ENCODE data around the gene XIRP2. TPM values are rescaled to one million over a fixed set of nuclear protein-coding genes. Genes with fewer than 3 reads are reported as not detected.

Gene XIRP2
- total and polyA plus RNA-seq, 2 of the 13 experiments (the other 11 are each of a cell fraction or from before 2014, with no cell fraction given), result 0.04 to 0.05 TPM

DNA sequence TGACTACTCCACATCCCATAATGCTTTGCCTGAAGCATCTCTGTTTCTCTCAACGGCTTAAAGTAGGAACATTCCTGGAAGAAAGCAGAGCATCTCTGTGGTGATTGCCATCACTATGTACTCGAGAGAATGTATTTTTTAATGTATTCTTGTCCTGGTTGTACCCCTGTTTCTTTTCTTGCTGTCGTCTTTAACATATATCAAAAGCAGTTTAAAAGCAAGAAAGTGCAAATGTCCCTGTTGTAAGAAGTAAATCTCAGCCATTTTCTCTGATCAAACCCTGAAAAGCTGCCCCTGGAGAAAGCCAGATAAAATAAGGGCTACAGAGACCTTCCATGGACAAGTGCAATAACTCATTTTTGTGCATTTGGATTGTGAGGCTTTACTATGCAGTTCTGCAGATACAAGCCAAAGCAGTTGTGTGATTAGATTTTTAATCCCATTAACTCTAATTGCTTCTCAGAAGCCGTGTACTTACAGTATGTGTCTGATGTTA is 70.8 kb downstream of the XIRP2 start:
- no peaks in the 10 kb centered on the region for H3K79me2 ChIP-seq (ENCODE audit: insufficient read depth, low read length)
- ATAC-seq (no peak), FAIRE-seq (no peak), DNase-seq (ENCODE audit: low spot score) (no peak)
- H3K4me1 ChIP-seq (ENCODE audit: insufficient read depth, low read length), result 0 out of 2 replicates have a peak, but pooled peaks cover 5% of the 10 kb centered on the region
- intact Hi-C loops (cut with micrococcal nuclease; ENCODE audit: unreplicated experiment), result no loop called here
- H3K27ac ChIP-seq (ENCODE audit: extremely low read length, insufficient read depth, low read length), result no peak overlapping the region
- in situ Hi-C loops (cut with HindIII; ENCODE audit: extremely low pct_ligation_motif_present, low pct_unique_long_range_greater_than_20kb), result no loop called here
- no peak overlapping the region for H3K9ac ChIP-seq (ENCODE audit: insufficient read depth, low read depth, low read length)
- no peaks in the 10 kb centered on the region for H3K27me3 ChIP-seq (ENCODE audit: control insufficient read depth in 1 of 2, insufficient read depth in 2 of 2, low read length in 2 of 2)
- POLR2A ChIA-PET, result no interaction called here
- H2AFZ ChIP-seq (ENCODE audit: low read length), result no peak overlapping the region
- CTCF ChIA-PET (ENCODE audit: low intra/inter-chr PET ratio, low total read pairs), result no interaction called here
- no peak overlapping the region for H3K4me3 ChIP-seq (replicated peaks in 1 of 3; ENCODE audit: insufficient read depth in 1 of 3, low read depth in 2 of 3, low read length in 3 of 3)
- no peaks in the 10 kb centered on the region for H4K20me1 ChIP-seq (ENCODE audit: insufficient read depth, low read length)
- no TSS peak for BruUV-seq (replicated peaks)
- H3K36me3 ChIP-seq (replicated peaks in 1 of 2; ENCODE audit: control insufficient read depth in 1 of 2, insufficient read depth in 2 of 2, low read length in 2 of 2), result no peaks in the 10 kb centered on the region
- WGBS (ENCODE audit: low lambda C conversion rate), result 6% methylated on average over 4 of the region's 4 CpGs
- no peak overlapping the region for H3K4me2 ChIP-seq (ENCODE audit: low read depth, low read length)
- no peak for TF ChIP-seq POLR2AphosphoS2 (IDR thresholded peaks at IDR 0.05; ENCODE audit: low read depth, low read length)
- no peak for TF ChIP-seq NFYB (CRISPR knock-in tag; IDR thresholded peaks at IDR 0.05)
- TF ChIP-seq ZBTB21 (CRISPR knock-in tag; IDR thresholded peaks at IDR 0.05), result no peak
- TF ChIP-seq ZFX (CRISPR knock-in tag; IDR thresholded peaks at IDR 0.05; ENCODE audit: low read depth), result no peak
- H3K9me3 ChIP-seq (ENCODE audit: low read length), result no peaks in the 10 kb centered on the region

DNA sequence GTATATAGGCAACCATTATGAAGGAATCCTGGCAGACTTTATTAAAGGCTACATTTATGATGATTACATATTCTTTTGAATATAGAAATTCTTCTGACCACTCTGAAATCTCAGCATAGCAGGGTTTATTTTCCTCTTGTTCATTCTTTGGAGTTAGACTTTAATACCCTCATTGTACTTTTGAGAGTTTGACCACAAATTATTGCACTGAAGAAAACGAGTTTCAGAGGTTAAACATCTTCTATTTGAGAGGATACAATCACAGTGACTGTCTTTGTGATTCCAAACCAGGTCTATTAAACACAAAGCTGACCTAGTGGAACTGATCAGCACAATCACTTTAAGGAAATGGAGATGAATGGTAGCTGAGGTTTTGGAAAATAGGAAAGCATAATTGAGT is 71.3 kb downstream of the XIRP2 start:
- no peaks in the 10 kb centered on the region for H3K9me3 ChIP-seq (ENCODE audit: low read length)
- intact Hi-C loops (cut with micrococcal nuclease; ENCODE audit: unreplicated experiment) (no loop called here), in situ Hi-C loops (cut with HindIII; ENCODE audit: extremely low pct_ligation_motif_present, low pct_unique_long_range_greater_than_20kb) (no loop called here)
- BruUV-seq (replicated peaks), result no TSS peak
- H3K79me2 ChIP-seq (ENCODE audit: insufficient read depth, low read length), result no peaks in the 10 kb centered on the region
- 0 out of 2 replicates have a peak, but pooled peaks cover 5% of the 10 kb centered on the region for H3K4me1 ChIP-seq (ENCODE audit: insufficient read depth, low read length)
- ChIA-PET CTCF (ENCODE audit: low intra/inter-chr PET ratio, low total read pairs) (no interaction called here), POLR2A (no interaction called here)
- H4K20me1 ChIP-seq (ENCODE audit: insufficient read depth, low read length), result no peaks in the 10 kb centered on the region
- no peak overlapping the region for H3K4me2 ChIP-seq (ENCODE audit: low read depth, low read length)
- no peak overlapping the region for H3K4me3 ChIP-seq (replicated peaks in 1 of 3; ENCODE audit: insufficient read depth in 1 of 3, low read depth in 2 of 3, low read length in 3 of 3)
- no peak for ATAC-seq
- DNase-seq (ENCODE audit: low spot score), result no peak
- H2AFZ ChIP-seq (ENCODE audit: low read length), result no peak overlapping the region
- 5% methylated on average over 1 of the region's 1 CpG for WGBS (ENCODE audit: low lambda C conversion rate)
- H3K27me3 ChIP-seq (ENCODE audit: control insufficient read depth in 1 of 2, insufficient read depth in 2 of 2, low read length in 2 of 2), result no peaks in the 10 kb centered on the region
- H3K9ac ChIP-seq (ENCODE audit: insufficient read depth, low read depth, low read length), result no peak overlapping the region
- H3K36me3 ChIP-seq (replicated peaks in 1 of 2; ENCODE audit: control insufficient read depth in 1 of 2, insufficient read depth in 2 of 2, low read length in 2 of 2), result no peaks in the 10 kb centered on the region
- no peak overlapping the region for H3K27ac ChIP-seq (ENCODE audit: extremely low read length, insufficient read depth, low read length)
- FAIRE-seq, result no peak
- TF ChIP-seq ZFX (CRISPR knock-in tag; IDR thresholded peaks at IDR 0.05; ENCODE audit: low read depth) (no peak), RFX5 (IDR thresholded peaks at IDR 0.05; ENCODE audit: low read depth, low read length) (no peak), KLF11 (CRISPR knock-in tag; IDR thresholded peaks at IDR 0.05) (no peak)
- TF ChIP-seq, protein P1, sequence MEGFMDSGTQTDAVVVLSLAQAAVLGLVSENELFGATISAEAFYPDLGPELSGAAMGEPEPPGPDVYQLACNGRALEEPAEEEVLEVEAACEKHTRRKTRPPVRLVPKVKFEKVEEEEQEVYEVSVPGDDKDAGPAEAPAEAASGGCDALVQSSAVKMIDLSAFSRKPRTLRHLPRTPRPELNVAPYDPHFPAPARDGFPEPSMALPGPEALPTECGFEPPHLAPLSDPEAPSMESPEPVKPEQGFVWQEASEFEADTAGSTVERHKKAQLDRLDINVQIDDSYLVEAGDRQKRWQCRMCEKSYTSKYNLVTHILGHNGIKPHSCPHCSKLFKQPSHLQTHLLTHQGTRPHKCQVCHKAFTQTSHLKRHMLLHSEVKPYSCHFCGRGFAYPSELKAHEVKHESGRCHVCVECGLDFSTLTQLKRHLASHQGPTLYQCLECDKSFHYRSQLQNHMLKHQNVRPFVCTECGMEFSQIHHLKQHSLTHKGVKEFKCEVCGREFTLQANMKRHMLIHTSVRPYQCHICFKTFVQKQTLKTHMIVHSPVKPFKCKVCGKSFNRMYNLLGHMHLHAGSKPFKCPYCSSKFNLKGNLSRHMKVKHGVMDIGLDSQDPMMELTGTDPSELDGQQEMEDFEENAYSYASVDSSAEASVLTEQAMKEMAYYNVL (CRISPR knock-in tag; IDR thresholded peaks at IDR 0.05; ENCODE audit: borderline replicate concordance), result no peak
- TF ChIP-seq, protein P2, sequence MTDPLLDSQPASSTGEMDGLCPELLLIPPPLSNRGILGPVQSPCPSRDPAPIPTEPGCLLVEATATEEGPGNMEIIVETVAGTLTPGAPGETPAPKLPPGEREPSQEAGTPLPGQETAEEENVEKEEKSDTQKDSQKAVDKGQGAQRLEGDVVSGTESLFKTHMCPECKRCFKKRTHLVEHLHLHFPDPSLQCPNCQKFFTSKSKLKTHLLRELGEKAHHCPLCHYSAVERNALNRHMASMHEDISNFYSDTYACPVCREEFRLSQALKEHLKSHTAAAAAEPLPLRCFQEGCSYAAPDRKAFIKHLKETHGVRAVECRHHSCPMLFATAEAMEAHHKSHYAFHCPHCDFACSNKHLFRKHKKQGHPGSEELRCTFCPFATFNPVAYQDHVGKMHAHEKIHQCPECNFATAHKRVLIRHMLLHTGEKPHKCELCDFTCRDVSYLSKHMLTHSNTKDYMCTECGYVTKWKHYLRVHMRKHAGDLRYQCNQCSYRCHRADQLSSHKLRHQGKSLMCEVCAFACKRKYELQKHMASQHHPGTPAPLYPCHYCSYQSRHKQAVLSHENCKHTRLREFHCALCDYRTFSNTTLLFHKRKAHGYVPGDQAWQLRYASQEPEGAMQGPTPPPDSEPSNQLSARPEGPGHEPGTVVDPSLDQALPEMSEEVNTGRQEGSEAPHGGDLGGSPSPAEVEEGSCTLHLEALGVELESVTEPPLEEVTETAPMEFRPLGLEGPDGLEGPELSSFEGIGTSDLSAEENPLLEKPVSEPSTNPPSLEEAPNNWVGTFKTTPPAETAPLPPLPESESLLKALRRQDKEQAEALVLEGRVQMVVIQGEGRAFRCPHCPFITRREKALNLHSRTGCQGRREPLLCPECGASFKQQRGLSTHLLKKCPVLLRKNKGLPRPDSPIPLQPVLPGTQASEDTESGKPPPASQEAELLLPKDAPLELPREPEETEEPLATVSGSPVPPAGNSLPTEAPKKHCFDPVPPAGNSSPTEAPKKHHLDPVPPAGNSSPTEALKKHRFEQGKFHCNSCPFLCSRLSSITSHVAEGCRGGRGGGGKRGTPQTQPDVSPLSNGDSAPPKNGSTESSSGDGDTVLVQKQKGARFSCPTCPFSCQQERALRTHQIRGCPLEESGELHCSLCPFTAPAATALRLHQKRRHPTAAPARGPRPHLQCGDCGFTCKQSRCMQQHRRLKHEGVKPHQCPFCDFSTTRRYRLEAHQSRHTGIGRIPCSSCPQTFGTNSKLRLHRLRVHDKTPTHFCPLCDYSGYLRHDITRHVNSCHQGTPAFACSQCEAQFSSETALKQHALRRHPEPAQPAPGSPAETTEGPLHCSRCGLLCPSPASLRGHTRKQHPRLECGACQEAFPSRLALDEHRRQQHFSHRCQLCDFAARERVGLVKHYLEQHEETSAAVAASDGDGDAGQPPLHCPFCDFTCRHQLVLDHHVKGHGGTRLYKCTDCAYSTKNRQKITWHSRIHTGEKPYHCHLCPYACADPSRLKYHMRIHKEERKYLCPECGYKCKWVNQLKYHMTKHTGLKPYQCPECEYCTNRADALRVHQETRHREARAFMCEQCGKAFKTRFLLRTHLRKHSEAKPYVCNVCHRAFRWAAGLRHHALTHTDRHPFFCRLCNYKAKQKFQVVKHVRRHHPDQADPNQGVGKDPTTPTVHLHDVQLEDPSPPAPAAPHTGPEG (CRISPR knock-in tag; IDR thresholded peaks at IDR 0.05), result no peak
- TF ChIP-seq, protein P3, sequence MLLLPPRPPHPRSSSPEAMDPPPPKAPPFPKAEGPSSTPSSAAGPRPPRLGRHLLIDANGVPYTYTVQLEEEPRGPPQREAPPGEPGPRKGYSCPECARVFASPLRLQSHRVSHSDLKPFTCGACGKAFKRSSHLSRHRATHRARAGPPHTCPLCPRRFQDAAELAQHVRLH (CRISPR knock-in tag; IDR thresholded peaks at IDR 0.05; ENCODE audit: borderline replicate concordance, low read depth), result no peak
